ENCODE results near the gene ZNF407. TPM values are rescaled to one million over a fixed set of nuclear protein-coding genes. Genes with fewer than 3 reads are reported as not detected.
A peak's percentile ranks its signal among the peaks of the same experiment; 100 is the strongest.

Gene ZNF407
- total and polyA plus RNA-seq, 2 of the 13 experiments (the other 11 are each of a cell fraction or from before 2014, with no cell fraction given), result 2.3 to 8.7 TPM

- TF ChIP-seq ZNF614 (CRISPR knock-in tag; IDR thresholded peaks at IDR 0.05; ENCODE audit: borderline replicate concordance) (peak; percentile 75; the same call in 1 of the 2 replicates), GTF2F1 (IDR thresholded peaks at IDR 0.05; ENCODE audit: low read length) (no peak), KAT8 (CRISPR knock-in tag; IDR thresholded peaks at IDR 0.05) (0 out of 2 replicates have a peak, but pooled peaks have one; percentile 30), ZNF569 (CRISPR knock-in tag; IDR thresholded peaks at IDR 0.05; ENCODE audit: borderline replicate concordance) (no peak), JUNB (CRISPR knock-in tag; IDR thresholded peaks at IDR 0.05; ENCODE audit: borderline replicate concordance) (no peak), ZUFSP (CRISPR knock-in tag; IDR thresholded peaks at IDR 0.05; ENCODE audit: borderline replicate concordance) (no peak), HDAC1 (CRISPR knock-in tag; IDR thresholded peaks at IDR 0.05) (peak; percentile 62; the same call in 1 of the 2 replicates), SUZ12 (IDR thresholded peaks at IDR 0.05; ENCODE audit: low read depth, low read length) (no peak), ZBTB42 (CRISPR knock-in tag; IDR thresholded peaks at IDR 0.05) (no peak), TAF1 (CRISPR knock-in tag; IDR thresholded peaks at IDR 0.05) (no peak), ZNF572 (CRISPR knock-in tag; IDR thresholded peaks at IDR 0.05) (no peak), ZGPAT (CRISPR knock-in tag; IDR thresholded peaks at IDR 0.05) (peak; percentile 39; the same call in 1 of the 2 replicates), ZNF383 (CRISPR knock-in tag; IDR thresholded peaks at IDR 0.05; ENCODE audit: borderline replicate concordance) (no peak), ATF4 (CRISPR knock-in tag; IDR thresholded peaks at IDR 0.05) (peak in 1 of 2 experiments; percentile 73; a peak in 2 of 4 replicates), ZMAT3 (CRISPR knock-in tag; conservative IDR thresholded peaks at IDR 0.05) (0 out of 2 replicates have a peak, but pooled peaks have one; percentile 44), SOX6 (IDR thresholded peaks at IDR 0.05) (no peak), SOX6 (CRISPR knock-in tag; IDR thresholded peaks at IDR 0.05) (peak; percentile 93), ZSCAN31 (CRISPR knock-in tag; IDR thresholded peaks at IDR 0.05; ENCODE audit: low read depth) (no peak), AKNA (CRISPR knock-in tag; IDR thresholded peaks at IDR 0.05; ENCODE audit: borderline replicate concordance) (no peak), TBX2 (CRISPR knock-in tag; IDR thresholded peaks at IDR 0.05; ENCODE audit: borderline replicate concordance) (0 out of 2 replicates have a peak, but pooled peaks have one; percentile 17), ZMYM2 (CRISPR knock-in tag; IDR thresholded peaks at IDR 0.05) (peak; percentile 59; the same call in 1 of the 2 replicates), CBX1 (IDR thresholded peaks at IDR 0.05; ENCODE audit: low read depth) (peak; percentile 43)
These were observed 71.6 kb downstream of the ZNF407 start (continued) for GRCh38 chr18:74669136-74669798.
